SJSA1 (cell line): ENCODE results near the gene PDGFRA. TPM values are rescaled to one million over a fixed set of nuclear protein-coding genes. Genes with fewer than 3 reads are reported as not detected.
A peak's percentile ranks its signal among the peaks of the same experiment; 100 is the strongest.

Source experiments
- DNase-seq, 2 experiments: peaks; one replicate each; pipeline ENCODE4 v3.0.0-alpha.2; 2015 to 2020; ENCODE audit warnings: low spot score in 2 of 2, low read depth in 1 of 2
- H3K27ac ChIP-seq: fragments of 250-450 bp; sonication (Bioruptor Pico); 2 replicates; pipeline ENCODE4 v1.5.1; 2020; ENCODE audit warnings: mild to moderate bottlenecking, moderate library complexity
- H3K27me3 ChIP-seq: fragments of 250-450 bp; sonication (Bioruptor Pico); replicated peaks from 2 replicates; pipeline ENCODE4 v1.5.1; 2020; ENCODE audit warnings: mild to moderate bottlenecking, moderate library complexity
- H3K36me3 ChIP-seq: fragments of 250-450 bp; sonication (Bioruptor Pico); 2 replicates; pipeline ENCODE4 v1.5.1; 2020; ENCODE audit warnings: mild to moderate bottlenecking
- H3K4me1 ChIP-seq: fragments of 250-450 bp; sonication (Bioruptor Pico); replicated peaks from 2 replicates; pipeline ENCODE4 v1.6.1; 2021; ENCODE audit warnings: mild to moderate bottlenecking
- H3K4me3 ChIP-seq: fragments of 250-450 bp; sonication (Bioruptor Pico); 2 replicates; pipeline ENCODE4 v1.5.1; 2020; ENCODE audit warnings: mild to moderate bottlenecking
- H3K9me3 ChIP-seq: fragments of 250-450 bp; sonication (Bioruptor Pico); replicated peaks from 2 replicates; pipeline ENCODE4 v1.5.1; 2020; ENCODE audit warnings: mild to moderate bottlenecking
- total RNA-seq: library from RNA; depleted of rRNA; stranded (reverse); fragments of >200 nt; shearing (Covaris generic); gene quantifications from 2 replicates; pipeline ENCODE4 v1.2.3, GENCODE V29; 2014

Gene PDGFRA
- total RNA-seq, 1 experiment from 2014 or later, result 26.2 TPM

DNA sequence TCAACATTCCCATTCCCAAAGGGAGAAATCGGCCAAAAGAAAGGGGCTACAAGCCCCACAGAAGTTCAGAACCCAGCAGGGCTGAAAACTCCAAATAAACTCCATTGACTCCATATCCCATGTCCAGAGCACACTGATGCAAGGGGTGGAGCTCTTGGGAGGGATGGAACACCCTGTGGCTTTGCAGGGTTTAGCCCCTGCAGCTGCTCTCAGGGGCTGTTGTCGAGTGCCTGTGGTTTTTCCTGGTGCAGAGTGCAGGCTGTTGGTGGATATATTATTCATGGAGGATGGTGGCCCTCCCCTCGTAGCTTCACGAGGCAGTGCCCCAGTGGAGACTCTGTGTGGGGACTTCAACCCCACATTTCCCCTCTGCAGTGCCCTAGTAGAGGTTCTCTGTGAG, 53.7 kb downstream of the PDGFRA start:
- H3K9me3 ChIP-seq, result 0 out of 2 replicates have a peak, but pooled peaks cover 3% of the 10 kb centered on the region
- DNase-seq, result no peak
- H3K27me3 ChIP-seq, result no peaks in the 10 kb centered on the region
- H3K27ac ChIP-seq, result no peak overlapping the region
- H3K4me3 ChIP-seq, result no peak overlapping the region
- H3K36me3 ChIP-seq, result peaks cover 31% of the 10 kb centered on the region
- peaks cover 11% of the 10 kb centered on the region; the same call in 1 of the 2 replicates for H3K4me1 ChIP-seq

DNA sequence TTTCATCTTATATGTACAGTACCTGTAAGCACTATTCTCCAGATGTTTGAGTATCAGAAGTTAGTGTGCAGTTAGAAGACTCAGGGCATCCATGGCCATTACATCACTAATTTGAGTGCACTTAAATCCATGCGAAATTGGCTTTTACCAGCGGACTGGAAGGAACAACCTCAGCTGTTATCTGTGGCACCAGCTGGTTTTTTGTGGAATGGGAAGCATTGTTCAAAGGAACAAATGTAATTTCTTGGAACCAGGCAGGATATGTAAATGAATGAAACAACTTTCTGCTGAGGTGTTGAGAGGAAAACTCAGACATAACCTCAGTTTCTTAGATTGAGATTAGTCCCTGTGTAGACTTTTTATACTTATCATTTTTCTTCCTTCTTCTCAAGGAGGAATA, 60.2 kb downstream of the PDGFRA start:
- H3K27me3 ChIP-seq, result no peaks in the 10 kb centered on the region
- H3K36me3 ChIP-seq, result peaks cover 30% of the 10 kb centered on the region
- no peaks in the 10 kb centered on the region for H3K4me1 ChIP-seq
- H3K27ac ChIP-seq, result no peak overlapping the region
- no peak overlapping the region for H3K4me3 ChIP-seq
- DNase-seq, result no peak
- H3K9me3 ChIP-seq, result no peaks in the 10 kb centered on the region

DNA sequence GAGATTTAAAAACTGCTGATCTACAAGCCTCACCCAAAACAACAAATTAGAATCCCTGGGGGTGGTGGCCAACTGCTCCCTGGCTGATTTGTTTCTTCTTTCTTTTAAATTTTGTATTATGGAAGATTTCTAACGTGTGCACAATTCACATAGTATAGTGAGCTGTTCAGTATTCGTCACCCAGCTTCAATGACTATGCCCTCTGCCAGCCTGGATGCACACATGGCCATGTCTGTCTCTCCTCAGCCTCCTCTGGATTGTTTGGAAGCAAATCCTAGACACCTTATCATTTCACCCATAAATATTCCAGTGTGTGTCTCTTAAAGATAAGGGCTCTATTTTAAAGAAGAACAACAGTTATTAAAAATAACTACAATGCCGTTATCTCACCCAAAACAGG, 61.9 kb downstream of the PDGFRA start:
- Histone ChIP-seq H3K36me3 (peaks cover 26% of the 10 kb centered on the region), H3K4me1 (no peaks in the 10 kb centered on the region), H3K4me3 (no peak overlapping the region), H3K27me3 (no peaks in the 10 kb centered on the region), H3K27ac (no peak overlapping the region), H3K9me3 (no peaks in the 10 kb centered on the region)
- DNase-seq, result no peak

DNA sequence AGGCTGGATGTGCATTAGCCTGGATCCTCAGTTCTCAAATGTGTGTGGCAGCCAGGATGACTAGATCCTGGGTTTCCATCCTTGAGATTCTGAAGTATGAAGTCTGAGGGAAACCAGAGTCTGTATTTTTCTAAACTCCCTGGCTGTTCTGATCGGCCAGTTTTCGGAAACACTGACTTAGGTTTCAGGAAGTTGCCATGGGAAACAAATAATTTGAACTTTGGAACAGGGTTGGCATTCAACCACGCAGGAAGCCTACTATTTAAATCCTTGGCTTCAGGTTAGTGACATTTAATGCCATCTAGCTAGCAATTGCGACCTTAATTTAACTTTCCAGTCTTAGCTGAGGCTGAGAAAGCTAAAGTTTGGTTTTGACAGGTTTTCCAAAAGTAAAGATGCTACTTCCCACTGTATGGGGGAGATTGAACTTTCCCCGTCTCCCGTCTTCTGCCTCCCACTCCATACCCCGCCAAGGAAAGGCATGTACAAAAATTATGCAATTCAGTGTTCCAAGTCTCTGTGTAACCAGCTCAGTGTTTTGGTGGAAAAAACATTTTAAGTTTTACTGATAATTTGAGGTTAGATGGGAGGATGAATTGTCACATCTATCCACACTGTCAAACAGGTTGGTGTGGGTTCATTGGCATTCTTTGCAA, 67.6 kb downstream of the PDGFRA start:
- Histone ChIP-seq H3K9me3 (no peaks in the 10 kb centered on the region), H3K27ac (no peak overlapping the region), H3K27me3 (no peaks in the 10 kb centered on the region), H3K4me3 (no peak overlapping the region), H3K4me1 (no peaks in the 10 kb centered on the region), H3K36me3 (no peaks in the 10 kb centered on the region)
- DNase-seq, result no peak

DNA sequence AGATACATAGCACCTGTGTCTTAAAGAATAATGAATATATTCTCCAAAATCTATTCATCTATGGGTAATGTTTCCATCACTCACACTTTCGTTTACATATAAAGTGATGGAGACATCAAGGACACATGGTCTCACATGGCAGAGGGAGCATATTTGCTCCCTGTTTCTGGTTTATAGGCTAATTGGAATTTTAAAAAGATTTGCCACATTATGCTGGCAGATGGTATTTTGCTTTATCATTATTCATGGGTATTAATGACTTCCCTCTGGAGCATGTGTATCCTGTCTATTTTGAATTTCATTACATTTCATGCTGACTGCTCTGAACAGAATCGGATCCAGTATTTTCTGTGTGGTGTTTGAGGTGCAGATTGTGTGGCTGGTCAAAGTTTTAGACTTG, 79.0 kb downstream of the PDGFRA start:
- H3K27me3 ChIP-seq, result 0 out of 2 replicates have a peak, but pooled peaks cover 3% of the 10 kb centered on the region
- H3K36me3 ChIP-seq, result no peaks in the 10 kb centered on the region
- H3K4me1 ChIP-seq, result no peaks in the 10 kb centered on the region
- no peak overlapping the region for H3K4me3 ChIP-seq
- H3K27ac ChIP-seq, result no peak overlapping the region
- no peaks in the 10 kb centered on the region for H3K9me3 ChIP-seq
- no peak for DNase-seq

DNA sequence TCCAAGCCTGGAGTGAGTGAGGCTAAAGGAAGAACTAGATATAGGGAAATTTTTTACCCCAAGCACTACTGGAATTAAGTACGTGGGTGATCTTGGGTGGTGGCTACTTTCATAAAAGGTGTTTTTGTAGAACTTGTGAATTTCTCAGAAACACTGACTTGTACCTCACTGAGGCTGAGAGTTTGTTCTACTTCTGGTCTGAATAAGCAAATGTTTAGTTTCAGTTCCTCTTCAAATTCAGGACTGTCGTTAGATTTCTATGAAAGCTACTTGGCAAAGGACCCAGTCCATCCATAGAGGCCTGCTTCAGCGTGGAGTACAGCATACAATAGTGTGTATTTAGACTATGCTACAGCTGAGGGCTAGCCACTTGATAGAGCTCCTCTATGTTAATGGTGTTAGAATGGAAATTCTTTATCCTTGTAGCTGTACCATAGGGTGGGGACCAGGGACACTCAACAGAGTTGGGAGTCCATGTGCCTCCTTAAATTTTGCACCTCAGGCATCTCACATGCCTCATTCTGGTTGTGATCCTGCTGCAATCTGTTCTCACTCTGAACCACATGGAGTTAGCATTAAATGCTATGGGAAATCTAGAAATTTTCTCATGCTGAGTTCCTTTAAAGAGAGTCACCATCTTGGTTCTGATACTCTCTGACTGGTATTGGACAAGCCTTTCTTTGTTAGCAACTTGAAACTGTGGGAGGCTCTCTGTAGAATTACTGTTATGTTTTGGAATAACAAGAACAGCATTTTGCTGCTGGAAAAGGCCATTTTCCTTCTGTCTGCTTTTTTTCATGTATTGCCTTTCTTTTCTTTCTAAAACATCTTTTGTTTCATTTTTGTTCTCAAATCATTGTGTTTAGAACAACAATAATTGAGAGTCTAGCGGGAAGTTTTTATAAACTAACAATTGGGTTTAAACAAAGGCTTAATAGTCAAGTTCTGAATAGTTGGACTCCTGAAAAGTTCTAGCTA, 86.8 kb downstream of the PDGFRA start:
- Histone ChIP-seq H3K27ac (no peak overlapping the region), H3K4me1 (no peaks in the 10 kb centered on the region), H3K27me3 (no peaks in the 10 kb centered on the region), H3K9me3 (no peaks in the 10 kb centered on the region), H3K36me3 (no peaks in the 10 kb centered on the region), H3K4me3 (no peak overlapping the region)
- DNase-seq, result no peak

DNA sequence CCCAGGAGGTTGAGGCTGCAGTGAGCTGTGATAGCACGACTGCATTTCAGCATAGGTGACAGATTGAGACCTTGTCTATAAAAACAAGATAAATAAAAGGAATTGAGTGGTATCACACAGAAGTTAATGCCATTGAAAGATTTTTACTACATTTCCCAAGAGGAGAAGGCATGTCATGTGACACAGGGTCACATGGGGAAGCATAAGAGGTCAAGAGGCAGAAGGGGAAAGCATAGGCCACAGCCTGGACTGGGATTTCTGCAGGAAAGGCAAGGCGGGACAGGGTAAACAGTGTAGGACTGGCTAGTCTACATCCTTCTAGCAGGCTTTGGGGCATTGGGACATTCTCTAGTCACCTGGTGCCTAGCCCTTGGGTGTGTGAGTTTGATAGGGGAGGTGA, 88.6 kb downstream of the PDGFRA start:
- Histone ChIP-seq H3K4me1 (no peaks in the 10 kb centered on the region), H3K36me3 (no peaks in the 10 kb centered on the region), H3K27ac (no peak overlapping the region), H3K27me3 (no peaks in the 10 kb centered on the region), H3K4me3 (no peak overlapping the region), H3K9me3 (no peaks in the 10 kb centered on the region)
- DNase-seq, result no peak

DNA sequence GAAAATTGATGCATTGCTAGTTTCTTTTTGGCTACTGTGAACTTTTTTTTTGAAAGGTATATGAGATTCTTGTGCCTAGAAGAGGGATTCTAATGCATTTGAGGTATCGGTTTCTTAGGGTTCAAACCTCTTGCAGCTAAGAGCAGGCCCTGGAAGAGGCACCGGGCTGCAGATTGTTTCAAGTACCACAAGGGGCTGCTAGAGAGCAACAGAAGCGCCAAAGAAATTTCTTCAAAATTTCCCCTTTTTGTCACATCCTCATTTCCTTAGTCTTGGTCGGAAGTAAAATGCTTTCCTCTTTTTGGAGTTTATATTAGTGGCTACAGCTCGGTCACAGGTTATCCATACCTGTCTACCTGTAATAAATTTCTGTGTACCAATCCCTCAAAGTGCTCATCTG, 89.8 kb downstream of the PDGFRA start:
- H3K4me1 ChIP-seq, result no peaks in the 10 kb centered on the region
- H3K9me3 ChIP-seq, result no peaks in the 10 kb centered on the region
- H3K27ac ChIP-seq, result no peak overlapping the region
- H3K36me3 ChIP-seq, result no peaks in the 10 kb centered on the region
- DNase-seq, result peak in 1 of 2 experiments; percentile 22
- H3K4me3 ChIP-seq, result no peak overlapping the region
- H3K27me3 ChIP-seq, result no peaks in the 10 kb centered on the region

DNA sequence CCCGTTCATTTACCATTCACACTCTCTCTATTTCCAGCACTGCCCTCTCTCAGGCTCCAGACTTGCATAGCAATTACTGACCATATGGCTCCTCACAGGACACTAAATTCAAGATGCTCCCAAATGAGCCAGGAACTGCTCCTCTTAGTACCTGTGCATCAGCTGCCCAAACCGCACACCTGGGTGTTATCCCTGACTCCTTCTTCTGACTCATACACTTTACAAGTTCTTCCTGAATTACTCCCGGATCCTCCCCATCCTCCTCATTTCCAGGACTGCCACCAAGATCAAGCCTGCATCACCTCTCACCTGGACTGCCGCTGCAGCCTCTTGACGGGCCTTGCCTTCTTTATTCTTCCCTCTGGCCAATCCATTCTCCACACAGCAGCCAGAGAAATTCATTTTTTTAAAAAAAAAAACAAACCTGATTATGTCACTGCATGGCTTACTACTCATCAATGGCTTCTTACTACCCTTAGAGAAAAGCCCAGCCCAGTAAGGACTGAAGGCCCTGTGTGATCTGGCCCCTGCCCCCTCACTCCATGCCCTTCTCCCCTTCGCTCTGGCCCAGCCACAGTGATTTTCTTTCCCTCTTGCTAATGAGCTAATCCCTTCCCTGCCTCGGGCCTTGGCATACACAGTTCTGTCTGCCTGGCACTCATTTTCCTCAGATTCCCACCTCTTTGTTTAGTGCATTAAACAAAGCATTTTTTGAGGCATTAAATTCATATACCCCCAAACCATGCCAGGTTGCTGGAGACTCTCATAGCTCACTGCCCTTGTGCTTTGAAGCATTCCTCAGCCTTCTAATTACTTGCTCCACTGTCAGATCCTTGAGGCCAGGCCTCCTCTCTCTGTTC, 92.0 kb downstream of the PDGFRA start:
- Histone ChIP-seq H3K27ac (no peak overlapping the region), H3K36me3 (no peaks in the 10 kb centered on the region), H3K27me3 (no peaks in the 10 kb centered on the region), H3K9me3 (no peaks in the 10 kb centered on the region), H3K4me1 (no peaks in the 10 kb centered on the region), H3K4me3 (no peak overlapping the region)
- no peak for DNase-seq

DNA sequence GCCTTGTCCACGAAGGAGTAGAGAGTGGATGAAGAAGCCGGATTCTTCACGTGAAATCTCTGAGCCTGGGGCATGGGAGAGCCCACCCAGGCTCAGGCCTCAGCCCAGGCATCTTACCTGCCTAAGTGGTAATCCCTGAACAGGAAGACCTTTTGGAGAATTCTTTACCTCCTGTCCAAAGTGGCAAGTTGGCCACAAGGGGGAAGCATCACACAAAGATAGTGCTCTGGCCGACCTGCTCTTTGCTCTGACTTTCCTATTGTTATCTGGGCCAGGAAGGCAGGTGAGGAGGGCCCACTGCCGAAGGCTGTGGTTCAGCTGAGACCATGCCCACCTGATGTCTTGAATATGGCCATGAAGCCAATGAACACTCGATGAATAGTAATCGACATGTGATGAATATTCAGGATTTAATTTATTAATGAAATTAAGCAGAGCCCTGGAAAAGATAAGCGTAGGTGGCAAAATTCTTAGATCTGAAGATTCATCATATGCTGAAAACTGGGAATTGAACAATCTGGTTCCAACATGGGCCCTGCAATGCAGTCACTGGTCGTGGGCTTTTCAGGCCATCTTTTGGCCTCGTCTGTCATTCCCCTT, 93.8 kb downstream of the PDGFRA start:
- Histone ChIP-seq H3K4me3 (no peak overlapping the region), H3K36me3 (no peaks in the 10 kb centered on the region), H3K27me3 (no peaks in the 10 kb centered on the region), H3K9me3 (no peaks in the 10 kb centered on the region), H3K27ac (no peak overlapping the region), H3K4me1 (no peaks in the 10 kb centered on the region)
- peak; percentile 28 to 51 for DNase-seq

DNA sequence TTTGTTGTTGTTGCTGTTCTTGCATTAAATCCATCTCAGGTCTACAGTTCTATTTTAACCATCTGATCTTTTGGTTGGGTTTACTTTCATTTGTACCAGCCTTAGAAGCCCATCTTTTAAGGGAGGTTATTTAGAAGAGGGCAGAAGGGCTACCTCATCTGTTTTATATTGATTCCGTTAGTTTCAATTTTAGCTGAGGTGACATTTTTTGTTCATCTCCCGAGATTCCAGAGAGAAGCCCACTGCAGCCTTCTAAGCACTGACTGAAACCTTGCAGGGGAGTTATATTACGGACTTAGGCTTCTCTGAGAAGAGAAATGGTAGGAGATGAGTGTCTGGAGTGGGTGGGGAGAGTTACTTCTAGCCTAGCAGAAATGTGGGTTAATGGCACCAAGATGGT, 101.8 kb downstream of the PDGFRA start:
- no peak for DNase-seq
- no peak overlapping the region for H3K4me3 ChIP-seq
- no peak overlapping the region for H3K27ac ChIP-seq

DNA sequence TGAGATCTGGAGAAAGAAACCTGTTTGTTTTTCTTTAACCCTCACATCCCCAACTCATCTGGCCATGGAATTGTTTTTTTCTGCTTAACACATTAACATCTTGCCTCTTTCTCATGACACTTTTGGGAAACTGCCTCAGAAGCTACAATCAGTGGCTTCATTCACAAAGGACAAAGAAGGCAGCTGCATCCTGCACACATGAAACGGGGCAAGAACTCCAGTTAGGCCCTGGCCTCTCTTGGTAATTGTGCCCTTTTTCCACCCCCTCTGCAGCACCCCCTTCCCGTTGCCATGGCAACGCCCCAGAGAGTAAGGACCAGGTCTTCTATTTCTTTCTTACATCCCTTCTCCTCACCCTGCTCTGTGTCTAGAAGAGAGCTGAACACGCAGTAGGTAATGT, 103.4 kb downstream of the PDGFRA start:
- H3K27ac ChIP-seq, result no peak overlapping the region
- no peaks in the 10 kb centered on the region for H3K4me1 ChIP-seq
- H3K4me3 ChIP-seq, result no peak overlapping the region
- H3K36me3 ChIP-seq, result no peaks in the 10 kb centered on the region
- DNase-seq, result no peak
- H3K27me3 ChIP-seq, result no peaks in the 10 kb centered on the region
- H3K9me3 ChIP-seq, result no peaks in the 10 kb centered on the region

More for the DNA sequence above, 101.8 kb downstream of the PDGFRA start:
- H3K27me3 ChIP-seq, result no peaks in the 10 kb centered on the region
- no peaks in the 10 kb centered on the region for H3K4me1 ChIP-seq
- H3K36me3 ChIP-seq, result no peaks in the 10 kb centered on the region
- no peaks in the 10 kb centered on the region for H3K9me3 ChIP-seq

DNA sequence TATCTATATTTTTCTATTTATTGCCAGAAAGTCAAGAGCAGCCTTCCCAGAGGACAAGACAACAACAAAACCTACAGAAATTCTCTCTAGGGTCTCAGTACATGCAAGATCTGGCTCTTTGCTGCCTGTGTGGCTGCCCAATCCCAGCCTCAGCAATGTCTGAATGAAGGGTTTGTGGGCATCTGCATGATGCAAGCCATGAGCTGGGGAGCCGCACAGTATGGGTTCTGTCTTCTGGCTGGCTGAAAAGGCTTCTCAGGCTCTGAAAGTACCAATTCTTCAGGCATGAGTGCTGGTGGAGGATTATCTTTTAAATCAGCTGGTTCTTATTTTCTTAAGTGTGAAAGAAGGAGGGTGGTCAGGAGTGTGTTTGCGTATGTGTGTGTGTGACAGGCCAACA, 104.6 kb downstream of the PDGFRA start:
- Histone ChIP-seq H3K36me3 (no peaks in the 10 kb centered on the region), H3K27me3 (no peaks in the 10 kb centered on the region), H3K4me1 (no peaks in the 10 kb centered on the region), H3K9me3 (no peaks in the 10 kb centered on the region), H3K4me3 (no peak overlapping the region), H3K27ac (no peak overlapping the region)
- DNase-seq, result no peak
